Panc1 (cell line): ENCODE data around the gene TRIM44. TPM values are rescaled to one million over a fixed set of nuclear protein-coding genes. Genes with fewer than 3 reads are reported as not detected.

Experiments
- ATAC-seq: fragments of 200-7000 bp; cut with Tn5 transposase; 2 replicates; pipeline ENCODE4 v1.9.1; 2020; ENCODE audit warnings: mild to moderate bottlenecking, moderate library complexity
- BruUV-seq: library from RNA; stranded (reverse); fragments of 400-500 nt; replicated peaks from 2 replicates; lab custom pipeline; 2021; lab: Mats Ljungman, UMichigan
- CTCF ChIA-PET: fragments of 300-600 bp; sonication (Branson Sonifier 250); formaldehyde crosslinking; loops from one replicate; lab custom pipeline; 2022; ENCODE audit warnings: antibody characterized with exemption; lab: Charles Lee
- POLR2A ChIA-PET: fragments of 300-600 bp; sonication (Branson Sonifier 250); formaldehyde crosslinking; loops from one replicate; lab custom pipeline; 2022; ENCODE audit warnings: antibody characterized with exemption; lab: Charles Lee
- DNase-seq: peaks from one replicate; pipeline ENCODE4 v3.0.0-alpha.2; 2010; ENCODE audit warnings: low read depth, low spot score
- H3K27ac ChIP-seq: 2 replicates; pipeline ENCODE4 v1.5.1; 2011; ENCODE audit warnings: mild to moderate bottlenecking, low read length, inconsistent platforms
- H3K27me3 ChIP-seq: fragments of 200-500 bp; sonication (Bioruptor generic); 2 replicates; pipeline ENCODE4 v1.6.0; 2014; ENCODE audit warnings: low read length, inconsistent platforms; ENCODE audit not compliant: control insufficient read depth, insufficient read depth
- H3K36me3 ChIP-seq: fragments of 200-500 bp; sonication (Bioruptor generic); 2 replicates; pipeline ENCODE4 v1.5.1; 2014; ENCODE audit warnings: inconsistent platforms, mild to moderate bottlenecking, low read length, moderate library complexity; ENCODE audit not compliant: control insufficient read depth, insufficient read depth
- H3K4me1 ChIP-seq: 2 replicates; pipeline ENCODE4 v1.5.1; 2011; ENCODE audit warnings: inconsistent platforms, mild to moderate bottlenecking, low read length, moderate library complexity; ENCODE audit not compliant: control insufficient read depth, insufficient read depth
- H3K4me3 ChIP-seq, 2 experiments: 2 replicates each; pipeline ENCODE4 v1.5.1; 2011 to 2012; ENCODE audit warnings: low read depth in 2 of 2, low read length in 2 of 2, mild to moderate bottlenecking in 2 of 2, inconsistent platforms in 1 of 2, moderate library complexity in 1 of 2
- H3K9me3 ChIP-seq: fragments of 200-500 bp; sonication (Bioruptor generic); 2 replicates; pipeline ENCODE4 v1.5.1; 2014; ENCODE audit warnings: low read depth, mild to moderate bottlenecking, inconsistent platforms, low read length, moderate library complexity; ENCODE audit not compliant: control insufficient read depth, insufficient read depth
- POLR2AphosphoS5 ChIP-seq: IDR thresholded peaks from 2 replicates; pipeline ENCODE4 v1.6.1; 2012; ENCODE audit warnings: mild to moderate bottlenecking, low read depth, low read length, moderate library complexity
- SIN3A ChIP-seq: IDR thresholded peaks from 2 replicates; pipeline ENCODE4 v1.6.1; 2012; ENCODE audit warnings: low read depth, mild to moderate bottlenecking, low read length, moderate library complexity, borderline replicate concordance; ENCODE audit not compliant: insufficient read depth
- TCF7L2 ChIP-seq: IDR thresholded peaks from 2 replicates; pipeline ENCODE4 v1.6.1; 2011; ENCODE audit warnings: mild to moderate bottlenecking, low read depth, low read length, inconsistent platforms
- in situ Hi-C: cut with HindIII; loops from 2 replicates; pipeline ENCODE4 v1.10.0; 2016; ENCODE audit warnings: low sequenced_read_pairs, low pct_unique_long_range_greater_than_20kb
- intact Hi-C: fragments of 100-400 bp; cut with micrococcal nuclease; formaldehyde crosslinking; loops from one replicate; pipeline ENCODE4 v1.10.0; 2022; ENCODE audit not compliant: unreplicated experiment
- total RNA-seq: library from RNA; stranded (reverse); gene quantifications from one replicate; pipeline ENCODE4 v1.2.1, GENCODE V29; 2021; ENCODE audit not compliant: unreplicated experiment
- TF ChIP-seq, protein P1 (sequence below): fragments of 450-650 bp; IDR thresholded peaks from 2 replicates; pipeline ENCODE4 v1.5.1; 2017; ENCODE audit warnings: mild to moderate bottlenecking
- TF ChIP-seq, protein P2 (sequence below), 2 experiments: IDR thresholded peaks; 2 replicates each; pipeline ENCODE4 v1.6.1; 2011 to 2012; ENCODE audit warnings: low read depth in 2 of 2, control low read depth in 1 of 2, low read length in 1 of 2, mild to moderate bottlenecking in 1 of 2, moderate library complexity in 1 of 2; ENCODE audit not compliant: insufficient read depth in 1 of 2

Gene TRIM44
- total RNA-seq, 1 experiment from 2014 or later: 80.3 TPM

DNA sequence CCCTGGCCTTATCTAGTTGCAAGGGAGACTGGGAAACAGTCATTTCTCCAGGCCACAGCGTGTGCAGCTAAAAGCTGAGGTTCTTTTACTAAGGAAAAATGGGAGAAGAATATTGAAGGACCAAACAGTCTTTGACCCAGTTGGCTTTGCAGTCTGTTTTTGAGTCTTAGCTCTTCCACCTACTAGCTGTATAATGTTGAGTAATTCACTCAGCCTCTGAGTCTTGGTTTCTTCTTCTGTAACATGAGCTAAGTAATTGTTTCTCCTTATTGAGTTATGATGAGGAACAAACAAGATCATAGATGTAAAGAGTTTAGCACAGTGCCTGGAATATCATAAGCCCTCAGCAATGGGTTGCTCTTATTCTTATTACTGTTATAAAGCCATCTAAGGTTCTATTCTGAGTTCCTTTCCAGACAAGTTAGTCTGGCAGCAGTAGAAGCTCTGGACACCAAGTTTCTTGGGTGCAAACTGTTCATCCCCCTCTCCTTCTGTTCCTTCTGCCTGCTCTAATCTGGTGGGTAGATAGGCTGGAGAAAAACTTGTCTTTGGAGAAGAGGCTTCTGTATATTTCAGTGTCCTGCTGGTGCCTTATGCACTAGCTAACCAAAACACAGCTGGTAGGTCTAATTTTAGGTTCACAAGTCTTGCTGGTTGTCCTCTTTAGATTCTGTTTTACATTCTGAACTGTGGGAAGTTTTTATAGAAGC is 13.5 kb downstream of the TRIM44 start:
- H3K4me1 ChIP-seq: peaks cover 8% of the 10 kb centered on the region; the same call in 1 of the 2 replicates
- BruUV-seq: no TSS peak
- DNase-seq (no peak), ATAC-seq (no peak)
- no peak overlapping the region for H3K27ac ChIP-seq
- CTCF ChIA-PET: interaction anchor here (0.6 kb wide), 1 partner anchor 60 kb away, joined by 3 read pairs; no protein-coding TSS in a partner anchor
- POLR2A ChIA-PET: no interaction called here
- no peak overlapping the region for H3K4me3 ChIP-seq
- intact Hi-C loops: no loop called here
- TF ChIP-seq SIN3A (no peak), TCF7L2 (no peak), POLR2AphosphoS5 (no peak)
- TF ChIP-seq, protein P1, sequence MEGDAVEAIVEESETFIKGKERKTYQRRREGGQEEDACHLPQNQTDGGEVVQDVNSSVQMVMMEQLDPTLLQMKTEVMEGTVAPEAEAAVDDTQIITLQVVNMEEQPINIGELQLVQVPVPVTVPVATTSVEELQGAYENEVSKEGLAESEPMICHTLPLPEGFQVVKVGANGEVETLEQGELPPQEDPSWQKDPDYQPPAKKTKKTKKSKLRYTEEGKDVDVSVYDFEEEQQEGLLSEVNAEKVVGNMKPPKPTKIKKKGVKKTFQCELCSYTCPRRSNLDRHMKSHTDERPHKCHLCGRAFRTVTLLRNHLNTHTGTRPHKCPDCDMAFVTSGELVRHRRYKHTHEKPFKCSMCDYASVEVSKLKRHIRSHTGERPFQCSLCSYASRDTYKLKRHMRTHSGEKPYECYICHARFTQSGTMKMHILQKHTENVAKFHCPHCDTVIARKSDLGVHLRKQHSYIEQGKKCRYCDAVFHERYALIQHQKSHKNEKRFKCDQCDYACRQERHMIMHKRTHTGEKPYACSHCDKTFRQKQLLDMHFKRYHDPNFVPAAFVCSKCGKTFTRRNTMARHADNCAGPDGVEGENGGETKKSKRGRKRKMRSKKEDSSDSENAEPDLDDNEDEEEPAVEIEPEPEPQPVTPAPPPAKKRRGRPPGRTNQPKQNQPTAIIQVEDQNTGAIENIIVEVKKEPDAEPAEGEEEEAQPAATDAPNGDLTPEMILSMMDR: no peak
- TF ChIP-seq, protein P2, sequence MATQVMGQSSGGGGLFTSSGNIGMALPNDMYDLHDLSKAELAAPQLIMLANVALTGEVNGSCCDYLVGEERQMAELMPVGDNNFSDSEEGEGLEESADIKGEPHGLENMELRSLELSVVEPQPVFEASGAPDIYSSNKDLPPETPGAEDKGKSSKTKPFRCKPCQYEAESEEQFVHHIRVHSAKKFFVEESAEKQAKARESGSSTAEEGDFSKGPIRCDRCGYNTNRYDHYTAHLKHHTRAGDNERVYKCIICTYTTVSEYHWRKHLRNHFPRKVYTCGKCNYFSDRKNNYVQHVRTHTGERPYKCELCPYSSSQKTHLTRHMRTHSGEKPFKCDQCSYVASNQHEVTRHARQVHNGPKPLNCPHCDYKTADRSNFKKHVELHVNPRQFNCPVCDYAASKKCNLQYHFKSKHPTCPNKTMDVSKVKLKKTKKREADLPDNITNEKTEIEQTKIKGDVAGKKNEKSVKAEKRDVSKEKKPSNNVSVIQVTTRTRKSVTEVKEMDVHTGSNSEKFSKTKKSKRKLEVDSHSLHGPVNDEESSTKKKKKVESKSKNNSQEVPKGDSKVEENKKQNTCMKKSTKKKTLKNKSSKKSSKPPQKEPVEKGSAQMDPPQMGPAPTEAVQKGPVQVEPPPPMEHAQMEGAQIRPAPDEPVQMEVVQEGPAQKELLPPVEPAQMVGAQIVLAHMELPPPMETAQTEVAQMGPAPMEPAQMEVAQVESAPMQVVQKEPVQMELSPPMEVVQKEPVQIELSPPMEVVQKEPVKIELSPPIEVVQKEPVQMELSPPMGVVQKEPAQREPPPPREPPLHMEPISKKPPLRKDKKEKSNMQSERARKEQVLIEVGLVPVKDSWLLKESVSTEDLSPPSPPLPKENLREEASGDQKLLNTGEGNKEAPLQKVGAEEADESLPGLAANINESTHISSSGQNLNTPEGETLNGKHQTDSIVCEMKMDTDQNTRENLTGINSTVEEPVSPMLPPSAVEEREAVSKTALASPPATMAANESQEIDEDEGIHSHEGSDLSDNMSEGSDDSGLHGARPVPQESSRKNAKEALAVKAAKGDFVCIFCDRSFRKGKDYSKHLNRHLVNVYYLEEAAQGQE (IDR thresholded peaks at IDR 0.05; ENCODE audit: insufficient read depth in 1 of 2, low read depth in 2 of 2, low read length in 1 of 2): no peak
- H3K27me3 ChIP-seq: no peaks in the 10 kb centered on the region
- no peaks in the 10 kb centered on the region for H3K9me3 ChIP-seq
- in situ Hi-C loops: no loop called here
- H3K36me3 ChIP-seq: no peaks in the 10 kb centered on the region

DNA sequence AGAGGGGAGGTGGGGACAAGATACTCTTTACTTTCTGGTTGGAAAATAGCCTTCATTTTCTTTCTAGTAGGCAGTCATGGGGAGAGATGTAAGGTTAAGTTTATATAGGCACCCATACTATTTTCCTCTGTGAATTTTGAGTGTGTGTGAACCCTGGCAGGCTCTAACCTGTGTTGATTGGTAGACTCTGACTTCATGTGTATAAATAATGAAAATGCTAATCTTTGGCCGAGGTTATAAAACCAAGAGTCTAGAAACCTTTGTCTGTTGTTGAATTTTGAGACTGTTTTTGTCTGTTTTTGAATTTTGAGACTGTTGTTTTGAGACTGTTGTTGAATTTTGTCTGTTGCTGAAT is 14.0 kb downstream of the TRIM44 start:
- DNase-seq (no peak), ATAC-seq (no peak)
- Histone ChIP-seq H3K4me3 (no peak overlapping the region), H3K4me1 (peaks cover 8% of the 10 kb centered on the region; the same call in 1 of the 2 replicates), H3K9me3 (no peaks in the 10 kb centered on the region), H3K36me3 (no peaks in the 10 kb centered on the region), H3K27me3 (no peaks in the 10 kb centered on the region), H3K27ac (no peak overlapping the region)
- in situ Hi-C loops (no loop called here), intact Hi-C loops (no loop called here)
- no TSS peak for BruUV-seq
- ChIA-PET POLR2A (no interaction called here), CTCF (no interaction called here)
- no peak for TF ChIP-seq TCF7L2

DNA sequence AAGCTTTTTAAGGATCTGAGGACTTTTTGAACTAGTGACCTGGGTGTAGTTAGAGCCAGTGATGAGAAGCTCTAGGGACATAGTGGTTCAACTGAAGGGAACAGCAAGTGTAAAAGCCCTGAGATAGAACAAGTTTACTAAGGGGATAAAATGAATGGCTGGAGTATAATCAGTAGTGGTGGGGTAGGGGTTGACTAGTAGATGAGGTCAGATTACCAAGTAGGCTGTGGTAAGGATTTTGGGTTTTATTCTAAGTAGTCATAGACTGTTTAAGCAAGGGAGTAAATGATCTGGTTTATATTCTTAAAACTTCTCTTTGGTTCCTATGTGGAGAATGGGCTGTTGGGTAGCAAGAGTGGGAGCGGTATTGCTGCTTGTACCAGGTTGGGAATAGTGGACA is 15.3 kb downstream of the TRIM44 start:
- no TSS peak for BruUV-seq
- POLR2A ChIA-PET: no interaction called here
- Histone ChIP-seq H3K9me3 (no peaks in the 10 kb centered on the region), H3K36me3 (no peaks in the 10 kb centered on the region), H3K27me3 (no peaks in the 10 kb centered on the region), H3K4me1 (peaks cover 8% of the 10 kb centered on the region; the same call in 1 of the 2 replicates), H3K27ac (no peak overlapping the region), H3K4me3 (no peak overlapping the region)
- in situ Hi-C loops (no loop called here), intact Hi-C loops (no loop called here)
- DNase-seq: no peak
- CTCF ChIA-PET: no interaction called here
- ATAC-seq: no peak
- TF ChIP-seq POLR2AphosphoS5: no peak
- TF ChIP-seq TCF7L2: no peak
- TF ChIP-seq, protein P1: no peak
- TF ChIP-seq, protein P2 (IDR thresholded peaks at IDR 0.05; ENCODE audit: insufficient read depth in 1 of 2, low read depth in 2 of 2, low read length in 1 of 2): no peak
- TF ChIP-seq SIN3A: no peak
